Stimulated activated CD4-positive, alpha-beta T cell treated with anti-CD3 and anti-CD28 coated beads, TNF-alpha, amount 100 ng/mL, for 1 hour (primary cell): ENCODE data around the gene TM4SF1.
"Not testable (repeated sequence)": the region's sequence is repeated elsewhere in the genome, so short reads cannot be mapped to it uniquely, and the experiment has no call there.

Source experiments
- DNase-seq, 3 donors: peaks; one replicate each; pipeline ENCODE4 v3.0.0-alpha.2; 2020; ENCODE audit warnings: low read depth in 3 of 3, low spot score in 1 of 3

TM4SF1 gene

DNA sequence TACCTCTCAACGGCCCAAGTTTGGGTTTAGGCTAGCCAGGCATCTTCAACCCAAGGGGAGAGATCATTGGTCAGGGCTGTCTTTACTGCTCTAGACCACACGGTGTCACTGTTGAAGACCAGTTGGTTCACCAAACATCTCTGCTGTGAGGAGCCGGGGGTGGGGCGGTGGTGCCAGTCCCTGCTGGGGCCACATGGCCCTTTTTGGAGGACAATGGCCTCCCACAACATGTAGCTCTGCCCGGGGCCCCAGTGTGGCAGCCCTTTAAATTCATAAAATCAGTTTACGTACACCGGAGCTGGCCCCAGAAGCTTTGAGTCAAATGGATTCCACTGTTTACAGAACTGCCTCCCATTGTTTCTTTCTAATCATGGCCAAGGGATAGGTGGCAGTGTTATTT, 24.9 kb downstream of the TM4SF1 start:
- DNase-seq = no peak

DNA sequence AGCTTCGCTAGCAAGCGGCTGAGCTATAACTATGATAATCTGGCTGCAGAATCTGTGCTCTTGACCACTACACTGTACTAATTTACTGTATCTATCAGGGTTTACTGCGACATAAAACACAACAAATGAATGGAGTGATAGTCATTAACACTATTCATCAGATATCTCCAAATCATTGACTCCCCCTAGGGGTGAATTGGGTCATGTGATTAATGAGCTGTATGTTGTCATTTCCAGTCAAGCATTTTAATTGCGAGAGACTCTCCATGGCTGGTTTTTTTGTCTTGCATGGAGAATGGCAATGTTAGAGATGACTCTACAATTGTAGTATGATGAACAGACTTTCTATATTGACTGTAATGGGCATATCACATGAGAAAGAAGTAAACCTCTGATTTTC, 33.5 kb downstream of the TM4SF1 start:
- no peak for DNase-seq

DNA sequence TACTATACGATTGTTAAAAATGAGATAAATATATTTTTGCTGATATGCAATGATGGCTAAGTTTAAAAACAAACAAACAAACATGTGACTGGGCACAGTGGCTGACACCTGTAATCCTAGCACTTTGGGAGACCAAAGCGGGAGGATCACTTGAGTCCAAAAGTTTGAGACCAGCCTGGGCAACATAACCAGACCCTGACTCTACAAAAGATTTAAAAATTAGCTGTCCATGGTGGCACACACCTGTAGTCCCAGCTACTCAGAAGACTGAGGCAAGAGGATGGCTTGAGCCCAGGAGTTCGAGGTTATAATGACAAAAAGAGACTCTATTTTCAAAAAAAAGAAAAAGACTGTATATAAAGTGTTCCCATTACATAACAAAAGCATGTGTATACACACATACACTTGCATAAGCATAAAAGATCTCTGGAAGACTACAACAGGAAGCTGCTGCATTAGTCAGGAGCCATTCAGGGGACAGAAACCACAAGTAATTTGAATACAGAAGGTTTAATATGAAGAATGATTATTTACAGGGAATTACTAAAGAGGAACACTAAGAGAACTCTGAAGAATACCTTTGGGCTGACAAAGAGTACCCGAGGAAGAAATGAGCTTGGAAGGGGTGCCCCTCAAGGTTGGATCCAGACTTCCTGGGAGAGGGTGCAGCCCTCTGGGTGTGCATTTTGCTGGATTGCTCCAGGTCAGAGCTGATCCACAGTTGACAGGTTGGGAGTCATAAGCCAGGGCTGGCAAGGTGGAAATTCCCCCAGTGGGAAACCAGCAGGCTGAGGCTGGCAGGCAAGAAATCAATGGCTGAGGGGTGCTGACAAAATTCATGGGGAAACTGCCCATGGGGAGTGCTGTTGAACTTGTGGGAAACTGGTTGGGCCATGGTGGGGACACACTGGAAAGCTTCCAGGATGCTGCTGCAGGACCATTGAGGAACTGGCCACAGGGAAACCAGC, 34.8 kb downstream of the TM4SF1 start:
- DNase-seq = no peak

GRCh38 chr3:149340310-149340933, 37.0 kb downstream of the TM4SF1 start:
- DNase-seq = no peak

DNA sequence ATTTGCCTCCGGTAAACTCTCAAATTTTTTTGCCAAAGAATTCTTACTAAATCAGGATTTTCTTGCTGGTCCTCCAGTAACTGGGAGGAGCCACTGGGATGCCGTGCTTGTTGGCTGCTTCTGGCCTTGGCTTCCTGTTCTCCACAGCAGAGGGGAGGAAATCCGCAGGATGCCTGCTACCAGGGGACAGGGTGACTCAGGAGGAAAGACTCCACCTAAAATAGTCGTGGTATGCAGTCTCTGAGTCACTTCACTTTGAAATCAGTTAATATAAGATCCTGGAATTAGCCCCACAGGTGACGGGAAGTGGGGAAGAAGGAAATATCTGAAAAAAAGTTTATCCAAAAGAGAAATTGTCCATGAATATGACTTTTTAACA, 37.5 kb downstream of the TM4SF1 start:
- no peak for DNase-seq

DNA sequence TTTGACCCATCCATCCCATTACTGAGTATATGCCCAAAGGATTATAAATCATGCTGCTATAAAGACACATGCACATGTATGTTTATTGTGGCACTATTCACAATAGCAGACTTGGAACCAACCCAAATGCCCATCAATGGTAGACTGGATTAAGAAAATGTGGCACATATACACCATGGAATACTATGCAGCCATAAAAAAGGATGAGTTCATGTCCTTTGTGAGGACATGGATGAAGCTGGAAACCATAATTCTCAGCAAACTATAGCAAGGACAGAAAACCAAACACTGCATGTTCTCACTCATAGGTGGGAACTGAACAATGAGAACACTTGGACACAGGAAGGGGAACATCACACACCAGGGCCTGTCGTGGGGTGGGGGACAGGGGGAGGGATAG, 40.0 kb downstream of the TM4SF1 start:
- not testable (repeated sequence) for DNase-seq

GRCh38 chr3:149336925-149337324, 40.5 kb downstream of the TM4SF1 start:
- no peak for DNase-seq

DNA sequence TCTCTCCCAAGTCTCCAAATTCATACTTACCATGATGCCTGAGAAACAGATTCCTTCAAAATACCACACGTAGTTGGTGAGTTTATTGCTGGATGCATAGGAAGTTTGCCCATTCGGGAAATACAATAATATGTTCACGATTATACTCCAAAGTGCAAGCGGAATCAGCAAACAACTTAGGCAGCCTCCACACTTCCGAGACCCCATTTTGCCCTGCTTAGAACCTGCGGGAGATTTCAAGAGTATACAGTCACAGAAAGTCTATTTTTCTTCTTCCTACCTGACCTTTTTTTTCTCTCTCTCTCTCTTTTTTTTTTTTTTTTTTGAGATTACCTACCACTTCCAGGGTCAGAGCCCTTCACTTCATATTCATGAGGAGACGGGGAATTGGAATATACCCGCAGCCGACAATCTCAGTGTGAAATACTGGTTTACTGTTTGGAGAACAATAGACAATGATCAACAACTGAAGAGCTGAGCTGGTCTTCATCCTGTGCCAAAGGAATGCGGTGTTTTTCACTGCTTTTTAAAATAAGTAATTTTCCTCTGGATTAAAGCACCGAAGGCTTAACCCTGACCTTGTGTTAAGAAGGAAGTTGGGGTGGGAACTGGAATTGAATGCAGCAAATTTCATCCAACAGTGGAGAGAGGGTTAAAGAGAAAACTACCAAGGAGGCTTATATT, 44.1 kb downstream of the TM4SF1 start, which contains the start of gene TM4SF18:
Gene TM4SF18, minus strand, starts transcription at position 461 of the 684 bp plus-strand sequence. Its CDS starts 254 bp downstream, at position 207.
- DNase-seq = no peak

- no peak for DNase-seq
These were observed 44.7 kb downstream of the TM4SF1 start for GRCh38 chr3:149332771-149333170.

DNA sequence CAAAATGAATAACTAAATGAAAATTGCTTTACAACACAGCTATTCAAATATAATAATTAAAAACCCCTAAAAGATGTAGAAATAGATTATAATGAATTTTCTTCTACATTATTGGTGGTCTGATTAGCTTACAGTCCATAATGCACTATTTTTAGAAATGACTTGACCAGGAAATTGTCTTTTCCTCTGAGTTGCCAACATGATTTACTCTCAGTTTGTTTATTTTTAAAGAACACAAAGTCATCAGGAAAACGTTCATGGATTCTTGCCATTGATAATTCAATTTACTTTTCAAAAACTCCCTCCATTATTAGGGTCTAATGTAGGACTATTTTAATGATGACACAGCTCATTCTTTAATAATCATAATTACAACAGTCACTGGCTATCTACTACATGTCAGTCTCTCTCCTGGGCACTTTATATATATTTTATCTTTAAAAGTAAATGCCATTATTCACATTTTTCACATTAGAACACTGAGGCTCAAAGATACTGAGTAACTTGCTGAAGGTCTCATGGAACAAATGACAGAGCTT, 45.2 kb downstream of the TM4SF1 start:
- no peak for DNase-seq

GRCh38 chr3:149331396-149331795, 46.1 kb downstream of the TM4SF1 start:
- DNase-seq = no peak

GRCh38 chr3:149330609-149331331, 46.7 kb downstream of the TM4SF1 start:
- DNase-seq = no peak

DNA sequence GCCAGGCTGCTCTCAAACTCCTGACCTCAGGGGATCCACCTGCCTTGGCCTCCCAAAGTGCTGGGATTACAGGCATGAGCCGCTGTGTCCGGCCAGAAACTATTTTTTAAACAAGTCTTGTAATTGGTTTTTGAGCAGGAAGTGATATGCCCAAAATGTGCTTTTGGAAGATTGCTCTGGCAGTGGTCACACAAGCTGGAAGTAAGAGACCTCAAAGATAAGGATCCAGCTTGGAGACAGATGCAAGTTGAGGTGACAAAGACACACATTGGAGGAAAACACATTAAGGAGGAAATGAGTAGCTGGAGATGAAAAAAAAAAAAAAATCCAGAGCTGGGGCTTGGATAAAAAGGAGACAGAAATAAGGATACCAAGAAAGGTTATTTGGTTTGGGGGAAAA, 50.3 kb downstream of the TM4SF1 start:
- DNase-seq = no peak

- no peak for DNase-seq
These were observed 51.9 kb downstream of the TM4SF1 start for GRCh38 chr3:149325581-149325980.

- no peak for DNase-seq
These were observed 53.1 kb downstream of the TM4SF1 start for GRCh38 chr3:149324332-149324731.

- no peak for DNase-seq
These were observed 55.8 kb downstream of the TM4SF1 start for GRCh38 chr3:149321640-149322039.

DNA sequence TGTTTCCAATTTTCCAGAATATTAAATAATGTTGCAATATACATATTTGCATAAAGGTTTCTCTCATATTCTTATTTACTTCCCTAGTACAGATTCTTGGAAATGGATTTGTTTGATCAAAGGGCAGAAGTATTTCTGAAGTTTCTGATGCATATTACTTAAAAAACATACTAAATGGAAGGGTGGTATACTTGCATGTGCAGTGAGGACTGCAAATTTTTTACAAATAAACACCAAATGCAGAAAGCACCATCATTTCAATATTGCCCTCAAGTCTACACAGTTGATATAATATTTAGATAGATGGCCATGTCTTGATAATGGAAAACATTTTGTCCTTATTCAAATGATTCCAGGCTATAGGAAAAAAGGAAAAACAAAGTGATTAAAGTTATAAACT, 56.3 kb downstream of the TM4SF1 start:
- no peak for DNase-seq

- DNase-seq = no peak
These were observed 57.7 kb downstream of the TM4SF1 start for GRCh38 chr3:149319750-149320149.
